Kidney epithelial cell (primary cell): ENCODE measurements around the gene CD82. TPM values are rescaled to one million over a fixed set of nuclear protein-coding genes. Genes with fewer than 3 reads are reported as not detected.

Source experiments
- DNase-seq: peaks from one replicate; pipeline ENCODE4 v3.0.0-alpha.2; 2010; ENCODE audit warnings: low read depth
- H3K27me3 ChIP-seq: 2 replicates; pipeline ENCODE4 v1.6.0; 2011; ENCODE audit warnings: low read length; ENCODE audit not compliant: control insufficient read depth, insufficient read depth
- H3K36me3 ChIP-seq: 2 replicates; pipeline ENCODE4 v1.5.1; 2011; ENCODE audit warnings: low read length; ENCODE audit not compliant: control insufficient read depth, insufficient read depth
- H3K4me3 ChIP-seq: 2 replicates; pipeline ENCODE4 v1.5.1; 2011; ENCODE audit warnings: low read depth, mild to moderate bottlenecking, control low read depth, low read length
- total RNA-seq: library from RNA; depleted of rRNA; stranded (reverse); fragments of >200 nt; gene quantifications from 2 replicates; pipeline ENCODE4 v1.2.3, GENCODE V29; 2015
- TF ChIP-seq, protein P1 (sequence below): IDR thresholded peaks from 2 replicates; pipeline ENCODE4 v1.5.1; 2011; ENCODE audit warnings: mild to moderate bottlenecking, moderate library complexity, low read length, control low read depth, inconsistent platforms; ENCODE audit not compliant: insufficient read depth, poor library complexity, severe bottlenecking

The CD82 gene
- total RNA-seq, 1 donor from 2014 or later, result 47.3 TPM

DNA sequence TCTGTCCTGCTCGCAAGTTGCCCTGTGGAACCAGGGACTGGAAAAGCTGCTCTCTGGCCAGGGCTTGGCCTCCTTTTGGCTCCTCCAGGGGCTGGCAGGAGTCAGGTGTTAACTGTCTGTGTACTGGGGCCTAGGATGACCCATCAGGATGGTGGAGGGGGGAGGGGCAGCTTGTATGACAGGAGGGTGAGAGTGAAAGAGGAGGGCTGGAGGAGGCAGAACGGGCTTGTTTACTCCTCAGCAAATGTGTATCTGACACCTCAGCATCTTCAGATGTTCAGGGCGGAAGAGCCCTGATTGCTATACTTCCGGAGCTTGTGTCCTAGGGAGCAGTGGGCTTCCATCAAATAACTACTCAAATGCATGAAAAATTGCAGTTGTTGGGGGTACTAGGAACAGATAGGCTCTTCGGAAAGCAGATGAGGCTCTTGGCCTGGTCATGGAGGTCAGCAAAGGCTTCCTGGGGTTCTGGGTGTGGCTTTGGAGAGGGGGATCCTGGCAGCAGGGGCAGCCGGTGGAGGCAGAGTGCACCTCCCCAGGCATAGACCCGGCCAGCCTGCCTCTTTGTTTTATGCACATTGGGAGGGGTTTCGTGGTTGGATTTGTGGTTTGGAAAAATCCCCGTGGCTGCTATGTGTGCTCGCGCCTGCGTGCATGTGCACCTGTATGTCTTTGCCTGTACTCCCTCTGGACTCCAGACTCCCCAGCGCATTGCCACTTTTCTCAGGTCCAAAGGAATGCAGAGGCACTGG lies 31.2 kb downstream of the CD82 start:
- Histone ChIP-seq H3K4me3 (no peak overlapping the region), H3K27me3 (no peaks in the 10 kb centered on the region), H3K36me3 (no peaks in the 10 kb centered on the region)
- no peak for DNase-seq
- TF ChIP-seq, protein P1, sequence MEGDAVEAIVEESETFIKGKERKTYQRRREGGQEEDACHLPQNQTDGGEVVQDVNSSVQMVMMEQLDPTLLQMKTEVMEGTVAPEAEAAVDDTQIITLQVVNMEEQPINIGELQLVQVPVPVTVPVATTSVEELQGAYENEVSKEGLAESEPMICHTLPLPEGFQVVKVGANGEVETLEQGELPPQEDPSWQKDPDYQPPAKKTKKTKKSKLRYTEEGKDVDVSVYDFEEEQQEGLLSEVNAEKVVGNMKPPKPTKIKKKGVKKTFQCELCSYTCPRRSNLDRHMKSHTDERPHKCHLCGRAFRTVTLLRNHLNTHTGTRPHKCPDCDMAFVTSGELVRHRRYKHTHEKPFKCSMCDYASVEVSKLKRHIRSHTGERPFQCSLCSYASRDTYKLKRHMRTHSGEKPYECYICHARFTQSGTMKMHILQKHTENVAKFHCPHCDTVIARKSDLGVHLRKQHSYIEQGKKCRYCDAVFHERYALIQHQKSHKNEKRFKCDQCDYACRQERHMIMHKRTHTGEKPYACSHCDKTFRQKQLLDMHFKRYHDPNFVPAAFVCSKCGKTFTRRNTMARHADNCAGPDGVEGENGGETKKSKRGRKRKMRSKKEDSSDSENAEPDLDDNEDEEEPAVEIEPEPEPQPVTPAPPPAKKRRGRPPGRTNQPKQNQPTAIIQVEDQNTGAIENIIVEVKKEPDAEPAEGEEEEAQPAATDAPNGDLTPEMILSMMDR, result no peak

- Histone ChIP-seq H3K4me3 (no peak overlapping the region), H3K36me3 (no peaks in the 10 kb centered on the region), H3K27me3 (no peaks in the 10 kb centered on the region)
- TF ChIP-seq, protein P1, result no peak
- DNase-seq, result no peak
Observed at GRCh38 chr11:44597358-44598012, 32.0 kb downstream of the CD82 start.

GRCh38 chr11:44598831-44599230 lies 33.4 kb downstream of the CD82 start:
- DNase-seq, result no peak
- Histone ChIP-seq H3K36me3 (no peaks in the 10 kb centered on the region), H3K27me3 (no peaks in the 10 kb centered on the region), H3K4me3 (no peak overlapping the region)
- TF ChIP-seq, protein P1, result no peak

DNA sequence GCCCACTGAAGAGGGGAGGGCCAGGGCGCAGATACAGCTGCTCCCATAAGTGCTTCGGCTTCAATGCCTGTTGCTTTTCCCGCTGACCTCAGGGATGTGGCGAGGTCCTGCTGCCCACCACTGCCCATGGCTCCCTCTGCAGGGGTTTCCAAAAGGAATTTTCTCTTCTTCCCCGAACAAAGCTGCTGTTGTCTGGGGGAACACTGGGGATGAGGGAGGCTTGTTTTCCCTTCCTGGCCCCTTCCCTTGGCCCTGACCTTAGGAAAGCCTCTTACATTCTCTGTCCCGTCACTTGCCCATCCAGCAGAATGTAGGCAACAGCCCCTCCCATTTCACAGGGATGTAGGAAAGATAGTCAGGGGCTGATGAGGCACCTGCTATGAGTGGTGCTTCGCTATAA lies 34.8 kb downstream of the CD82 start:
- TF ChIP-seq, protein P1, result no peak
- H3K36me3 ChIP-seq, result no peaks in the 10 kb centered on the region
- DNase-seq, result no peak

DNA sequence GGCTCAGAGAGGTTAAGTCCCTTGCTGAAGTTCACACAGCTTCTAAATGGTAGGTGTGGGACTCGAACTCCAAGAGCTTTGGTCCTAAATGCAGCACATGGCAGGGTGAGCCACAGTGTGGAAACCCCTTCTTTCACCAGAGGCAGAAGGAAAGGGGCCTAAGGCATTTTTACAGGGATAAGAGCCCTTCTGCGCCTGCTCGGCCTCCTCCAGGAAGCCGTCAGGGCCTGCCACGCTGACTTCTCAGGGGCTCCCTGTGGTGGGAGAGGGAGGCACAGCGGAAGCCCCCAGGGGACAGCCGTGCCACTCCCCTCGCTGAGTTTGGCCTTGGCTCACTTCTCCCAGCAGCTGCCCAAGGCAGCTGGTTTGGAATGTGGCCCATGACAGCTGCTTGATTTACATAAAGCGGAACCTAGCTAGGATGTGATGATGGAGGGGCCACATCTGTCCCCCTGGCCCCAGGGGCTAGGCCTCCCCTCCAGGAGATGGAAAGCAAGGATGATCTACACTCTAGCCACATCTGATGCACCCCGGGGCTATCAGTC lies 35.4 kb downstream of the CD82 start:
- DNase-seq, result no peak
- H3K36me3 ChIP-seq, result no peaks in the 10 kb centered on the region
- no peak overlapping the region for H3K4me3 ChIP-seq
- TF ChIP-seq, protein P1, result no peak
- no peaks in the 10 kb centered on the region for H3K27me3 ChIP-seq

More for the DNA sequence above, 34.8 kb downstream of the CD82 start:
- Histone ChIP-seq H3K4me3 (no peak overlapping the region), H3K27me3 (no peaks in the 10 kb centered on the region)
